Parathyroid adenoma (tissue), 2 donors: Measurements from ENCODE around the gene HLA-DRB5.

Source experiments
- H2AFZ ChIP-seq: fragments of 300-600 bp; sonication (generic); one replicate; pipeline ENCODE4 v1.7.0; 2017; ENCODE audit warnings: antibody characterized with exemption, mild to moderate bottlenecking
- H3K27ac ChIP-seq: fragments of 300-600 bp; sonication (generic); one replicate; pipeline ENCODE4 v1.7.0; 2017
- H3K27me3 ChIP-seq: fragments of 300-600 bp; sonication (generic); one replicate; pipeline ENCODE4 v1.7.0; 2017; ENCODE audit warnings: low read length; ENCODE audit not compliant: control insufficient read depth, insufficient read depth
- H3K36me3 ChIP-seq: fragments of 300-600 bp; sonication (generic); one replicate; pipeline ENCODE4 v1.7.0; 2017; ENCODE audit warnings: low read length; ENCODE audit not compliant: control insufficient read depth, insufficient read depth
- H3K4me1 ChIP-seq: fragments of 300-600 bp; sonication (generic); one replicate; pipeline ENCODE4 v1.7.0; 2017; ENCODE audit warnings: control low read depth
- H3K4me2 ChIP-seq: fragments of 300-600 bp; sonication (generic); one replicate; pipeline ENCODE4 v1.7.0; 2017; ENCODE audit warnings: low read length
- H3K4me3 ChIP-seq: fragments of 300-600 bp; sonication (generic); one replicate; pipeline ENCODE4 v1.7.0; 2017; ENCODE audit warnings: low read depth, low read length
- H3K79me2 ChIP-seq: fragments of 300-600 bp; sonication (generic); one replicate; pipeline ENCODE4 v1.7.0; 2017; ENCODE audit warnings: control low read depth
- H3K9ac ChIP-seq: fragments of 300-600 bp; sonication (generic); one replicate; pipeline ENCODE4 v1.7.0; 2017; ENCODE audit warnings: mild to moderate bottlenecking
- H3K9me3 ChIP-seq: fragments of 300-600 bp; sonication (generic); one replicate; pipeline ENCODE4 v1.7.0; 2017; ENCODE audit warnings: low read length; ENCODE audit not compliant: control insufficient read depth
- TF ChIP-seq, protein P1 (sequence below): fragments of 300-600 bp; sonication (generic); IDR thresholded peaks from one replicate; pipeline ENCODE4 v1.7.0; 2017; ENCODE audit warnings: antibody characterized with exemption, mild to moderate bottlenecking
- donor health status: primary hyperparathyroidism.

Gene HLA-DRB5

GRCh38 chr6:32517654-32518445, 12.2 kb downstream of the HLA-DRB5 start:
- TF ChIP-seq, protein P1, sequence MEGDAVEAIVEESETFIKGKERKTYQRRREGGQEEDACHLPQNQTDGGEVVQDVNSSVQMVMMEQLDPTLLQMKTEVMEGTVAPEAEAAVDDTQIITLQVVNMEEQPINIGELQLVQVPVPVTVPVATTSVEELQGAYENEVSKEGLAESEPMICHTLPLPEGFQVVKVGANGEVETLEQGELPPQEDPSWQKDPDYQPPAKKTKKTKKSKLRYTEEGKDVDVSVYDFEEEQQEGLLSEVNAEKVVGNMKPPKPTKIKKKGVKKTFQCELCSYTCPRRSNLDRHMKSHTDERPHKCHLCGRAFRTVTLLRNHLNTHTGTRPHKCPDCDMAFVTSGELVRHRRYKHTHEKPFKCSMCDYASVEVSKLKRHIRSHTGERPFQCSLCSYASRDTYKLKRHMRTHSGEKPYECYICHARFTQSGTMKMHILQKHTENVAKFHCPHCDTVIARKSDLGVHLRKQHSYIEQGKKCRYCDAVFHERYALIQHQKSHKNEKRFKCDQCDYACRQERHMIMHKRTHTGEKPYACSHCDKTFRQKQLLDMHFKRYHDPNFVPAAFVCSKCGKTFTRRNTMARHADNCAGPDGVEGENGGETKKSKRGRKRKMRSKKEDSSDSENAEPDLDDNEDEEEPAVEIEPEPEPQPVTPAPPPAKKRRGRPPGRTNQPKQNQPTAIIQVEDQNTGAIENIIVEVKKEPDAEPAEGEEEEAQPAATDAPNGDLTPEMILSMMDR: no peak
- Histone ChIP-seq H3K4me2 (no peak overlapping the region), H3K79me2 (no peaks in the 10 kb centered on the region)

DNA sequence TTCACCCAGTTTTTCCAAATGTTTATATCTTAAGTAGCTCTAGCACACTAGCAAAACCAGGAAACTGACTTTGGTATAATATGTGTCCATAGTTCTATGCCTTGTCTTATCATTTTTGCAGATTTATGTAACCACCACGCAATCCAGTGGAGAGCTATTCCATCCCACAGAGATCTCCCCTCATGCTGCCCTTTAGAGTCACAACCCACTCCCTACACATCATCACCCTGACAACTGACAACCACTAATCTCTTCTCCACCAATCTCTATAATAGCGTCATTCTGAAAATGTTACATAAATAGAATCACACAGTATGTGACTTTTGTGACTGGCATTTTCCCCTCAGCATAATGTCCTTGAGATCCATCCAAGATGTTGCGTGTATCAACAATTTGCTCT, 29.1 kb downstream of the HLA-DRB5 start:
- no peaks in the 10 kb centered on the region for H3K27me3 ChIP-seq
- H3K79me2 ChIP-seq: no peaks in the 10 kb centered on the region
- no peaks in the 10 kb centered on the region for H3K9me3 ChIP-seq
- H3K36me3 ChIP-seq: no peaks in the 10 kb centered on the region
- H3K4me2 ChIP-seq: no peak overlapping the region
- no peak overlapping the region for H3K4me3 ChIP-seq
- H3K27ac ChIP-seq: no peak overlapping the region
- TF ChIP-seq, protein P1: no peak
- H3K9ac ChIP-seq: no peak overlapping the region
- no peaks in the 10 kb centered on the region for H3K4me1 ChIP-seq
- H2AFZ ChIP-seq: no peak overlapping the region

More at GRCh38 chr6:32517654-32518445, 12.2 kb downstream of the HLA-DRB5 start:
- Histone ChIP-seq H3K36me3 (no peaks in the 10 kb centered on the region), H3K27me3 (no peaks in the 10 kb centered on the region), H3K27ac (no peak overlapping the region), H3K9ac (no peak overlapping the region), H2AFZ (no peak overlapping the region), H3K4me1 (no peaks in the 10 kb centered on the region), H3K9me3 (no peaks in the 10 kb centered on the region), H3K4me3 (no peak overlapping the region)

DNA sequence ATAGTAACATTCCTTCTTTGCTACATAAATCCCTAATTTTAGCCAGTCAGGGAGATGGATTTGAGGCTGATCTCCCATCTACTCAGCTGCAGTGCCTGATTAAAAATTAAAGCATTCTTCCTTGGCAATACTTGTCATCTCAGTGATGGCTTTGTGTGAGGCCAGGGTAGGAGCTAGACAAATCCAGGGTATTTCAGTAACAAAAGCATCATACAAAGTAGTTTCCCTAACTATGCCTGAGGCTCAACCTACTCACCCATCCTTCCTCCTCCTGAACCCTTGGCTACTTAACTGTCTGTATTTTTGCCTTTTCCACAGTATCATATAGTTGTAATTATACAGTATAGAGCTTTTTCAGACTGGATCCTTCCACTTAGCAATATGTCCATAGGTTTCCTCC, 37.7 kb downstream of the HLA-DRB5 start:
- H3K9ac ChIP-seq: no peak overlapping the region
- no peaks in the 10 kb centered on the region for H3K9me3 ChIP-seq
- no peak overlapping the region for H2AFZ ChIP-seq
- no peak overlapping the region for H3K4me3 ChIP-seq
- no peaks in the 10 kb centered on the region for H3K27me3 ChIP-seq
- H3K27ac ChIP-seq: no peak overlapping the region
- H3K4me1 ChIP-seq: no peaks in the 10 kb centered on the region
- TF ChIP-seq, protein P1: no peak
- H3K4me2 ChIP-seq: no peak overlapping the region
- no peaks in the 10 kb centered on the region for H3K36me3 ChIP-seq
- H3K79me2 ChIP-seq: no peaks in the 10 kb centered on the region

DNA sequence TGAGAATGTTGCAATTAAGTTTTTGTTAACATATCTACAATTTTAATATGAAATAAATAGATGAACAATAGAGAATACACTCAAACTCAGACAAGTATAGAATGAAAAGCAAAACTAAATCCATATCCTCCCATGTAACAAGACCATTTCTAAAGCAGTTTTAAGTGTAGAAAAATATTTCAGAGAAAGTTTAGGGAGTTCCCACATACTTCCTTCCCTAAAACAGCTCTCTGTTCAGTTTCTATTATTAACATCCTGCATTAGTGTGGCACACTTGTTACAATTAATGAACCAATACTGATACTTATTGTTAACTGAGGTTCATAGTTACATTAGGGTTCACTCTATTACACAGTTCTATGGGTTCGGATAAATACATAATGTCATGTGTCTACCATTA, 38.4 kb downstream of the HLA-DRB5 start:
- Histone ChIP-seq H3K27ac (no peak overlapping the region), H3K4me2 (no peak overlapping the region), H3K9me3 (no peaks in the 10 kb centered on the region), H3K9ac (no peak overlapping the region), H2AFZ (no peak overlapping the region), H3K79me2 (no peaks in the 10 kb centered on the region), H3K36me3 (no peaks in the 10 kb centered on the region), H3K4me1 (no peaks in the 10 kb centered on the region), H3K27me3 (no peaks in the 10 kb centered on the region), H3K4me3 (no peak overlapping the region)
- TF ChIP-seq, protein P1: no peak

GRCh38 chr6:32488083-32488482, 42.0 kb downstream of the HLA-DRB5 start:
- Histone ChIP-seq H3K27me3 (no peaks in the 10 kb centered on the region), H3K9ac (no peak overlapping the region), H3K79me2 (no peaks in the 10 kb centered on the region), H3K4me1 (no peaks in the 10 kb centered on the region), H2AFZ (no peak overlapping the region), H3K9me3 (no peaks in the 10 kb centered on the region), H3K4me3 (no peak overlapping the region), H3K36me3 (no peaks in the 10 kb centered on the region), H3K4me2 (no peak overlapping the region), H3K27ac (no peak overlapping the region)
- TF ChIP-seq, protein P1: no peak
